ENCODE data around the gene VAV3. TPM values are rescaled to one million over a fixed set of nuclear protein-coding genes. Genes with fewer than 3 reads are reported as not detected.

Gene VAV3
- total and polyA plus RNA-seq, 10 of the 15 experiments (the other 5 are each of a cell fraction or from before 2014, with no cell fraction given): 0.84 to 5.5 (median 3.4) TPM

- no peak for FAIRE-seq
- Histone ChIP-seq H3K27me3 (replicated peaks in 1 of 2; ENCODE audit: control insufficient read depth in 2 of 2, insufficient read depth in 2 of 2, low read length in 1 of 2) (no peaks in the 10 kb centered on the region), H3K9me3 (replicated peaks; ENCODE audit: control insufficient read depth, insufficient read depth, low read length) (no peaks in the 10 kb centered on the region; the same call in 1 of the 3 replicates), H3K4me2 (ENCODE audit: control insufficient read depth, insufficient read depth) (peak overlapping the region; percentile 7; the same call in 1 of the 2 replicates), H2AFZ (ENCODE audit: control insufficient read depth, low read depth, low read length) (no peak overlapping the region), H3K27ac (ENCODE audit: control insufficient read depth, insufficient read depth) (peak overlapping the region; percentile 15), H3K36me3 (ENCODE audit: control insufficient read depth in 2 of 2, insufficient read depth in 2 of 2, low read length in 1 of 2) (no peaks in the 10 kb centered on the region), H4K20me1 (ENCODE audit: control insufficient read depth, insufficient read depth) (no peaks in the 10 kb centered on the region), H3K79me2 (ENCODE audit: control insufficient read depth, insufficient read depth, low read length) (no peaks in the 10 kb centered on the region), H3K4me3 (no peak overlapping the region), H3K4me1 (ENCODE audit: control insufficient read depth, insufficient read depth, low read length) (peaks cover 39% of the 10 kb centered on the region), H3K9ac (ENCODE audit: control insufficient read depth, insufficient read depth, low read length) (no peak overlapping the region)
- TF ChIP-seq MEF2A (IDR thresholded peaks at IDR 0.05; ENCODE audit: insufficient read depth, low read depth, low read length): no peak
- SMC1A ChIA-PET (ENCODE audit: uncharacterized antibody, unreplicated experiment): interaction anchor here (0.6 to 2.0 kb wide), 12 partner anchors 16 to 255 kb away, joined by 3 to 9 read pairs (median 3); no protein-coding TSS in a partner anchor
- no peak for ATAC-seq
- BruUV-seq (replicated peaks): no TSS peak
- CTCF ChIA-PET: interaction anchor here (0.6 to 2.3 kb wide), 5 partner anchors 11 to 253 kb away, joined by 3 to 8 read pairs (median 3); no protein-coding TSS in a partner anchor
- intact Hi-C loops (cut with micrococcal nuclease; ENCODE audit: unreplicated experiment): no loop called here
- POLR2A ChIA-PET: interaction anchor here (1.4 kb wide), 1 partner anchor 23 kb away, joined by 4 read pairs; no protein-coding TSS in a partner anchor
- RAD21 ChIA-PET (ENCODE audit: unreplicated experiment): interaction anchor here (0.6 to 1.7 kb wide), 2 partner anchors 62 to 105 kb away, joined by 4 to 8 read pairs; no protein-coding TSS in a partner anchor
- DNase-seq (ENCODE audit: low read depth, low spot score): no peak
- in situ Hi-C loops (cut with MboI): no loop called here
Observed at GRCh38 chr1:107871687-107872395, 93.1 kb downstream of the VAV3 start.

DNA sequence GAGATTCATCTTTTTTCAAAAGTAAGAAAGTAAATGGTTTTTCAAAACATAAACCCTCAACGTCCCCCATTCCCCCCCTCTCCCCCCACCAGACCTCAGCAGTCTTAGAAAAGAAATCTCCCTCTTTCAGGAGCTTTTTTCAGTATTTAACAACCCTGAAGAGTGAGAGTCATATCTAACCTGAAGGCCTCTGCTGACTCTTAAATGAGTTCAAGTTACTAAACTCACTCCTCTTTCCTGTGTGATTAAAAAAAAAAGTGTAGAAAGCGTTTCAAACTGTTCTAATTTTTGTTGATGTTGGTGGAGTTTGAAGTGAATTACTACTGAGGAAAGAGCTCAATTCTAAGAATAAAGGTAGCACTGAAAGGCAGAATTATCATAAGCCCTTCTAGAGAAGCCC lies 93.7 kb downstream of the VAV3 start:
- no peak for DNase-seq (ENCODE audit: low read depth, low spot score)
- RAD21 ChIA-PET (ENCODE audit: unreplicated experiment): interaction anchor here (0.6 kb wide), 1 partner anchor 106 kb away, joined by 4 read pairs; no protein-coding TSS in a partner anchor
- SMC1A ChIA-PET (ENCODE audit: uncharacterized antibody, unreplicated experiment): interaction anchor here (0.6 to 1.5 kb wide), 9 partner anchors 29 to 255 kb away, joined by 3 to 5 read pairs (median 3); no protein-coding TSS in a partner anchor
- in situ Hi-C loops (cut with MboI): no loop called here
- Histone ChIP-seq H2AFZ (ENCODE audit: control insufficient read depth, low read depth, low read length) (no peak overlapping the region), H3K9ac (ENCODE audit: control insufficient read depth, insufficient read depth, low read length) (no peak overlapping the region), H3K9me3 (replicated peaks; ENCODE audit: control insufficient read depth, insufficient read depth, low read length) (no peaks in the 10 kb centered on the region; the same call in 1 of the 3 replicates), H3K4me3 (no peak overlapping the region), H3K27ac (ENCODE audit: control insufficient read depth, insufficient read depth) (peak overlapping the region; percentile 15; the same call in 1 of the 2 replicates), H3K4me2 (ENCODE audit: control insufficient read depth, insufficient read depth) (no peak overlapping the region; the same call in 1 of the 2 replicates), H3K4me1 (ENCODE audit: control insufficient read depth, insufficient read depth, low read length) (peaks cover 37% of the 10 kb centered on the region), H3K79me2 (ENCODE audit: control insufficient read depth, insufficient read depth, low read length) (no peaks in the 10 kb centered on the region), H3K36me3 (ENCODE audit: control insufficient read depth in 2 of 2, insufficient read depth in 2 of 2, low read length in 1 of 2) (no peaks in the 10 kb centered on the region), H3K27me3 (replicated peaks in 1 of 2; ENCODE audit: control insufficient read depth in 2 of 2, insufficient read depth in 2 of 2, low read length in 1 of 2) (no peaks in the 10 kb centered on the region), H4K20me1 (ENCODE audit: control insufficient read depth, insufficient read depth) (no peaks in the 10 kb centered on the region)
- CTCF ChIA-PET: interaction anchor here (0.6 to 1.1 kb wide), 2 partner anchors 18 to 54 kb away, joined by 3 read pairs; no protein-coding TSS in a partner anchor
- intact Hi-C loops (cut with micrococcal nuclease; ENCODE audit: unreplicated experiment): no loop called here
- FAIRE-seq: no peak
- TF ChIP-seq NFIC (IDR thresholded peaks at IDR 0.05; ENCODE audit: low read depth, low read length): peak; percentile 57; the same call in 1 of the 2 replicates
- TF ChIP-seq, protein P1, sequence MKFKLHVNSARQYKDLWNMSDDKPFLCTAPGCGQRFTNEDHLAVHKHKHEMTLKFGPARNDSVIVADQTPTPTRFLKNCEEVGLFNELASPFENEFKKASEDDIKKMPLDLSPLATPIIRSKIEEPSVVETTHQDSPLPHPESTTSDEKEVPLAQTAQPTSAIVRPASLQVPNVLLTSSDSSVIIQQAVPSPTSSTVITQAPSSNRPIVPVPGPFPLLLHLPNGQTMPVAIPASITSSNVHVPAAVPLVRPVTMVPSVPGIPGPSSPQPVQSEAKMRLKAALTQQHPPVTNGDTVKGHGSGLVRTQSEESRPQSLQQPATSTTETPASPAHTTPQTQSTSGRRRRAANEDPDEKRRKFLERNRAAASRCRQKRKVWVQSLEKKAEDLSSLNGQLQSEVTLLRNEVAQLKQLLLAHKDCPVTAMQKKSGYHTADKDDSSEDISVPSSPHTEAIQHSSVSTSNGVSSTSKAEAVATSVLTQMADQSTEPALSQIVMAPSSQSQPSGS (IDR thresholded peaks at IDR 0.05; ENCODE audit: low read length): 0 out of 2 replicates have a peak, but pooled peaks have one; percentile 18
- peak; percentile 36; the same call in 1 of the 2 replicates for TF ChIP-seq JUNB (IDR thresholded peaks at IDR 0.05)
- TF ChIP-seq MLLT1 (IDR thresholded peaks at IDR 0.05): no peak
- TF ChIP-seq RBBP5 (conservative IDR thresholded peaks at IDR 0.05): no peak
- TF ChIP-seq, protein P2, sequence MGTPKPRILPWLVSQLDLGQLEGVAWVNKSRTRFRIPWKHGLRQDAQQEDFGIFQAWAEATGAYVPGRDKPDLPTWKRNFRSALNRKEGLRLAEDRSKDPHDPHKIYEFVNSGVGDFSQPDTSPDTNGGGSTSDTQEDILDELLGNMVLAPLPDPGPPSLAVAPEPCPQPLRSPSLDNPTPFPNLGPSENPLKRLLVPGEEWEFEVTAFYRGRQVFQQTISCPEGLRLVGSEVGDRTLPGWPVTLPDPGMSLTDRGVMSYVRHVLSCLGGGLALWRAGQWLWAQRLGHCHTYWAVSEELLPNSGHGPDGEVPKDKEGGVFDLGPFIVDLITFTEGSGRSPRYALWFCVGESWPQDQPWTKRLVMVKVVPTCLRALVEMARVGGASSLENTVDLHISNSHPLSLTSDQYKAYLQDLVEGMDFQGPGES (IDR thresholded peaks at IDR 0.05): no peak
- no peak for TF ChIP-seq CHD4 (IDR thresholded peaks at IDR 0.05)
- TF ChIP-seq IRF4 (IDR thresholded peaks at IDR 0.05; ENCODE audit: low read depth, low read length): no peak
- TF ChIP-seq MYB (IDR thresholded peaks at IDR 0.05; ENCODE audit: borderline replicate concordance, low read depth, low read length): no peak
- no peak for TF ChIP-seq NFYB (IDR thresholded peaks at IDR 0.05; ENCODE audit: insufficient read depth, low read depth, low read length)
- BruUV-seq (replicated peaks): no TSS peak
- POLR2A ChIA-PET: interaction anchor here (1.4 kb wide), 1 partner anchor 24 kb away, joined by 4 read pairs; no protein-coding TSS in a partner anchor
- peak; percentile 61 for ATAC-seq
- WGBS (ENCODE audit: insufficient coverage, insufficient replicate concordance, low lambda C conversion rate, missing lambda C conversion rate): 0% methylated on average over 2 of the region's 2 CpGs

All from GM12878 (cell line).